CD8-positive, alpha-beta memory T cell (primary cell): Measurements from ENCODE around the gene ARHGEF7. TPM values are rescaled to one million over a fixed set of nuclear protein-coding genes. Genes with fewer than 3 reads are reported as not detected.

Experiments
- CTCF ChIA-PET: fragments of 350-600 bp; sonication (Branson Sonifier 250); formaldehyde crosslinking; loops from one replicate; lab custom pipeline; 2021; ENCODE audit warnings: antibody characterized with exemption; lab: Charles Lee
- POLR2A ChIA-PET: fragments of 350-600 bp; sonication (Branson Sonifier 250); formaldehyde crosslinking; loops from one replicate; lab custom pipeline; 2021; ENCODE audit warnings: antibody characterized with exemption; lab: Charles Lee
- DNase-seq, 5 donors: peaks; one replicate each; pipeline versions ENCODE4 v3.0.0 to v3.0.0-alpha.2; 2020 to 2022; ENCODE audit warnings: mixed read lengths in 1 of 5
- H3K27ac ChIP-seq: one replicate; pipeline ENCODE4 v1.7.0; 2013; ENCODE audit warnings: low read depth, mild to moderate bottlenecking, low read length, moderate library complexity
- H3K27me3 ChIP-seq: 2 replicates; pipeline ENCODE4 v1.7.0; 2013; ENCODE audit warnings: low read length, mild to moderate bottlenecking; ENCODE audit not compliant: insufficient read depth, poor library complexity, severe bottlenecking
- H3K36me3 ChIP-seq: 2 replicates; pipeline ENCODE4 v1.7.0; 2013; ENCODE audit warnings: mild to moderate bottlenecking, low read length, moderate library complexity; ENCODE audit not compliant: insufficient read depth
- H3K4me1 ChIP-seq: 2 replicates; pipeline ENCODE4 v1.7.0; 2013; ENCODE audit warnings: mild to moderate bottlenecking, low read length, moderate library complexity; ENCODE audit not compliant: insufficient read depth
- H3K4me3 ChIP-seq: 2 replicates; pipeline ENCODE4 v1.7.0; 2013; ENCODE audit warnings: mild to moderate bottlenecking, low read length
- H3K9me3 ChIP-seq: 2 replicates; pipeline ENCODE4 v1.7.0; 2013; ENCODE audit warnings: mild to moderate bottlenecking, low read length
- H3K27ac Mint-ChIP-seq, 8 donors: one replicate each; pipeline ENCODE4 v1.8.0; 2020 to 2021; ENCODE audit warnings: mixed read lengths in 8 of 8, mild to moderate bottlenecking in 6 of 8, inconsistent platforms in 3 of 8, moderate library complexity in 3 of 8
- H3K27me3 Mint-ChIP-seq, 2 donors: one replicate each; pipeline ENCODE4 v1.8.0; 2020 to 2021; ENCODE audit warnings: mixed read lengths in 2 of 2, mild to moderate bottlenecking in 1 of 2, moderate library complexity in 1 of 2
- H3K36me3 Mint-ChIP-seq, 3 donors: one replicate each; pipeline ENCODE4 v1.8.0; 2020 to 2021; ENCODE audit warnings: mixed read lengths in 3 of 3, inconsistent platforms in 1 of 3, mild to moderate bottlenecking in 1 of 3
- H3K4me1 Mint-ChIP-seq, 3 donors: one replicate each; pipeline ENCODE4 v1.8.0; 2020 to 2021; ENCODE audit warnings: mixed read lengths in 3 of 3, inconsistent platforms in 1 of 3, mild to moderate bottlenecking in 1 of 3
- H3K4me3 Mint-ChIP-seq, 7 donors: one replicate each; pipeline ENCODE4 v1.8.0; 2020 to 2021; ENCODE audit warnings: mixed read lengths in 7 of 7, mild to moderate bottlenecking in 6 of 7, moderate library complexity in 4 of 7, inconsistent platforms in 2 of 7
- H3K9me3 Mint-ChIP-seq, 5 donors: one replicate each; pipeline ENCODE4 v1.8.0; 2020 to 2022; ENCODE audit warnings: mixed read lengths in 5 of 5, mild to moderate bottlenecking in 3 of 5, moderate library complexity in 2 of 5, inconsistent platforms in 1 of 5
- polyA plus RNA-seq: library from polyadenylated mRNA; unstranded; fragments of 300-500 nt; fragmentation: Illumina TruSeq; gene quantifications from one replicate; pipeline ENCODE4 v1.2.3, GENCODE V29; 2021
- total RNA-seq, 2 experiments: library from RNA; stranded (reverse); gene quantifications; one replicate each; pipeline ENCODE4 v1.2.3, GENCODE V29; 2021

Gene ARHGEF7
- total and polyA plus RNA-seq, 3 experiments from 2014 or later = 12.0 to 46.2 (median 45.9) TPM

DNA sequence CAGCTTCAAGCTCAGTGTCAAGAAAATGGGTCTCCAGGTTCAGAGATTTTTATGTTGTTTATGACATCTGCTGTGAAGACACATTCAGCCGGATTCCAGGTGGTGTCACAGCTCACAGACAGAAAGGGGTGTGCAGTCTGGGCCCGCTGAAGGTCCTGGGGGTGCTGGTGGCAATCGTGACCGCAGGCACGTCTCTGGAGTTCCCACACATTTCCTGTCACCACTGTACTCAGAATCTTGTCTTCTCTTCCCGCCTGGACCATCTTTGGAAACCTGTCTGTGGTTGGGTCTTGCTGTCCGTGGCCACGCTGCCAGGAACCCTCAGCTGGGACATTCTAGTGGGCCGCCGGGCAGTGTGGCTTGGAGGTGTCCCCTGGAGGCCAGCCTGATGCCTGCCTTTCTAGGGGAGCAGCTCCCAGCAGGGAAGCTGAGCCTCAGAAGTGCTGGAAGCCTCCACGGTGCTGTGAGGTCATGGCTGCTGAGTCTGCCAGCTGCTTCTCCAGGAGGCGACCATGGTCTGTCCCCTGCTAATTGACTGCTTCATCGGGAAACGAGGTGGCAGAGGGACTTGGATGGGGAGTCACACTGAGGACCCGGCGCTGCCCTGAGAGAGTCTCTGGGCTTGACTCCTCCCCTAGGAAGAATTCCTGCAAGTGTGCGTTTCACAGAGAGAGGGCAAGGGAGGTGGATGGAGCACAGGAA, 209.0 kb downstream of the ARHGEF7 start:
- no peak overlapping the region for H3K4me3 Mint-ChIP-seq
- DNase-seq = no peak
- POLR2A ChIA-PET = no interaction called here

DNA sequence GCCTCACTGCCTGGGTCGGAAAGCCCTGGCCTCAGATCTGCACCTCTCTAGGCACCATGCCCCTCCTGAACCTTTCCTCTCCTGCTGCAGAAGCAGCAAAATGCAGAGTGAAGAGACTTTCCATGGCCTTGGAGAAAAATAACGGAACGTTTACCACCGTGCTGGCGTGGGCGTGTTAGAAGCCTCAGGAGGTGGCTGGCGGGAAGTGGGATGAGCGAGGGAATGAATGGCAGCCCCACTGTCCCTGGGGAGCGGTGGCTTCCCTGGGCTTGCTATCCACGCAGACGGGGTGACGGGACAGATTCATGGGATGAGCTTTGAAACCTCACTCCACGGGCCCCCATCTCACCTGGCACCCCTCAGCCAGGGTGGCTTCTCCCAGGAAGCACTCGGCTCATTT, 209.6 kb downstream of the ARHGEF7 start:
- ChIA-PET CTCF (no interaction called here), POLR2A (no interaction called here)
- Histone ChIP-seq H3K36me3 (no peaks in the 10 kb centered on the region), H3K4me3 (no peak overlapping the region), H3K27ac (no peak overlapping the region), H3K4me1 (no peaks in the 10 kb centered on the region), H3K9me3 (no peaks in the 10 kb centered on the region), H3K27me3 (no peaks in the 10 kb centered on the region)
- DNase-seq = no peak
- no peak overlapping the region for H3K27ac Mint-ChIP-seq
- H3K4me3 Mint-ChIP-seq = no peak overlapping the region
- no peaks in the 10 kb centered on the region for H3K27me3 Mint-ChIP-seq
- H3K9me3 Mint-ChIP-seq = no peaks in the 10 kb centered on the region
- peaks cover 0 to 3% (median 0%) of the 10 kb centered on the region in 3 donors for H3K36me3 Mint-ChIP-seq
- H3K4me1 Mint-ChIP-seq = peaks cover 4 to 5% (median 4%) of the 10 kb centered on the region in 3 donors

More for the DNA sequence above, 209.0 kb downstream of the ARHGEF7 start:
- no peaks in the 10 kb centered on the region for H3K4me1 ChIP-seq
- no peaks in the 10 kb centered on the region for H3K27me3 ChIP-seq
- Mint-ChIP-seq H3K9me3 (no peaks in the 10 kb centered on the region), H3K4me1 (peaks cover 4 to 5% (median 4%) of the 10 kb centered on the region in 3 donors), H3K36me3 (peaks cover 0 to 3% (median 0%) of the 10 kb centered on the region in 3 donors), H3K27ac (no peak overlapping the region), H3K27me3 (peaks cover 0 to 2% of the 10 kb centered on the region in 2 donors)
- H3K4me3 ChIP-seq = no peak overlapping the region
- no peak overlapping the region for H3K27ac ChIP-seq
- CTCF ChIA-PET = no interaction called here
- no peaks in the 10 kb centered on the region for H3K9me3 ChIP-seq
- no peaks in the 10 kb centered on the region for H3K36me3 ChIP-seq

DNA sequence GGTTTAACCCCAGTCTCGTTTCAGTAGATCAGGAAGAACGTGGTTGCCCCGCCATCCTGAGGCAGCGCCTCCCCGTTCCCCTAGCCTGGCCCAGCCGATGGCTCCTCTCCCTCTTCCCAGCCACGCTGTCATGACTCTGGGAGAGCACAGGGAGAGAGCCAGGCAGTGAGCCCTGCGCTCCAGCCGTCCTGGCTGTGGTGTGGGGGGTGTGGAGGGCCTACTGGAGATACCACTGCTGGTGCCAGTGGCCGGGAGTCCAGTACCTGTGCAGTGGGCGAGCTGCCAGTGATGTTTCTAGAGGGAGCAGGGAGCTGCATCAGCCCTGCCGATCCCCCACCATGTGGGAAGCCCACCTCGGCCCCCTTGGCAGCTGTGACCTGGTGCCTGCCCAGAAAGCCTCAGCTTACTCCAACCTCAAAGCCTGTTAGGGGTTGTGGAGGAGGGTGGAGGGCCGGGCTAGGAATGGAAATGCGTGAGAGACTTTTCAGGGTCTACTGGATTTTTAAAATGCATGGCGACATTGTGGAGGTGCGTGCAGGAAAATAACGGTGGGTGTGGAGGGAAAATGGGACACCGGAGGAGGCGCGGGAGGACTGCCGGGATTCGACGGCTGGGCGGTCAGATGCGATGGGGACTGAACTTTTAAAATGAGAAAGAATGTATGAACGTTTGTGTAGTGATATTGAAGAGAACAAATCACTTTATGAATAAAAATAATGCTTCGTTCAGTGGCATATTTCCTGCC, 210.2 kb downstream of the ARHGEF7 start:
- H3K27ac Mint-ChIP-seq = no peak overlapping the region
- H3K27ac ChIP-seq = no peak overlapping the region
- no peak overlapping the region for H3K4me3 Mint-ChIP-seq
- no peaks in the 10 kb centered on the region for H3K36me3 ChIP-seq
- H3K9me3 ChIP-seq = no peaks in the 10 kb centered on the region
- H3K9me3 Mint-ChIP-seq = no peaks in the 10 kb centered on the region
- CTCF ChIA-PET = no interaction called here
- POLR2A ChIA-PET = no interaction called here
- DNase-seq = no peak
- no peaks in the 10 kb centered on the region for H3K27me3 ChIP-seq
- H3K4me1 Mint-ChIP-seq = peaks cover 4 to 5% (median 4%) of the 10 kb centered on the region in 3 donors
- no peak overlapping the region for H3K4me3 ChIP-seq
- peaks cover 0 to 5% (median 0%) of the 10 kb centered on the region in 3 donors for H3K36me3 Mint-ChIP-seq
- no peaks in the 10 kb centered on the region for H3K27me3 Mint-ChIP-seq
- H3K4me1 ChIP-seq = no peaks in the 10 kb centered on the region

DNA sequence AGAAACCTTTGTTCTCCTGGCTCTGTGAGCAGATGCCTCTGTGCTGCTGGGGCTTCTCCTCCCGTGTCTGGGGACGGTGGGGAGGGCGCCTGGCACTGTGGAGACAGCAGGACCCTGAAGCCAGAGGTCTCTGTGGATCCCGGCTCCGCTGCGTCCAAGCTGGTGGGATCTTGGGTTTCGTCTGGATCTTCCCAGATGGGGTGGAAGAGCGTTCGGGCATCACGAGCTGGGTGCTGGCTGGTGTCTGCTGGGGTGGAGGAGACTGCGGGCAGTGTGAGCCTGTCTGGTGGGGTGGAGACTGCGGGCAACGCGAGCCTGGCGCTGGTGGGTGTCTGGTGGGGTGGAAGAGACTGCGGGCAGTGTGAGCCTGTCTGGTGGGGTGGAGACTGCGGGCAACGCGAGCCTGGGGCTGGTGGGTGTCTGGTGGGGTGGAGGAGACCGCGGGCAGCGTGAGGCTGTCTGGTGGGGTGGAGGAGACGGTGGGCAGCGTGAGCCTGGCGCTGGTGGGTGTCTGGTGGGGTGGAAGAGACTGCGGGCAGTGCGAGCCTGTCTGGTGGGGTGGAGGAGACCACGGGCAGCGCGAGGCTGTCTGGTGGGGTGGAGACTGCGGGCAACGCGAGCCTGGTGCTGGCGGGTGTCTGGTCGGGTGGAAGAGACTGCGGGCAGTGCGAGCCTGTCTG, 211.0 kb downstream of the ARHGEF7 start:
- Mint-ChIP-seq H3K4me3 (no peak overlapping the region), H3K9me3 (no peaks in the 10 kb centered on the region), H3K27ac (no peak overlapping the region), H3K4me1 (peaks cover 4 to 5% (median 4%) of the 10 kb centered on the region in 3 donors), H3K27me3 (no peaks in the 10 kb centered on the region), H3K36me3 (peaks cover 0 to 5% (median 0%) of the 10 kb centered on the region in 3 donors)
- H3K27me3 ChIP-seq = no peaks in the 10 kb centered on the region
- H3K27ac ChIP-seq = no peak overlapping the region
- DNase-seq = no peak
- POLR2A ChIA-PET = no interaction called here
- H3K4me3 ChIP-seq = no peak overlapping the region
- CTCF ChIA-PET = no interaction called here
- H3K36me3 ChIP-seq = no peaks in the 10 kb centered on the region
- H3K4me1 ChIP-seq = no peaks in the 10 kb centered on the region
- H3K9me3 ChIP-seq = no peaks in the 10 kb centered on the region

DNA sequence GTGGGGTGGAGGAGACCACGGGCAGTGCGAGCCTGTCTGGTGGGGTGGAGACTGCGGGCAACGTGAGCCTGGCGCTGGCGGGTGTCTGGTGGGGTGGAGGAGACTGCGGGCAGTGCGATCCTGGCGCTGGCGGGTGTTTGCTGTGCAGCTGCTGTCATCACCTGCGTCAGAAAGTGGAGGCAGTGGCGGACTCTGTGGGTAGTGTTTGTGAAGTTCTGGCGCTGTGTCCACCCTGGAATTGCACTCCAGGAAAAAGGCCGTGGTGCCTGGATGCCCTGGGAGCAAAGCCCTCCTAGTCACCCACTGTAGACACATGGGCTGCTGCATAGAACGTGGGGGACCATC, 211.5 kb downstream of the ARHGEF7 start:
- no peaks in the 10 kb centered on the region for H3K9me3 ChIP-seq
- Mint-ChIP-seq H3K27me3 (no peaks in the 10 kb centered on the region), H3K9me3 (no peaks in the 10 kb centered on the region), H3K4me3 (no peak overlapping the region), H3K4me1 (peaks cover 4 to 5% (median 4%) of the 10 kb centered on the region in 3 donors), H3K27ac (no peak overlapping the region), H3K36me3 (peaks cover 0 to 5% (median 1%) of the 10 kb centered on the region in 3 donors)
- H3K4me3 ChIP-seq = no peak overlapping the region
- DNase-seq = no peak
- no peaks in the 10 kb centered on the region for H3K36me3 ChIP-seq
- H3K27me3 ChIP-seq = no peaks in the 10 kb centered on the region
- H3K4me1 ChIP-seq = no peaks in the 10 kb centered on the region
- ChIA-PET CTCF (no interaction called here), POLR2A (no interaction called here)
- no peak overlapping the region for H3K27ac ChIP-seq

DNA sequence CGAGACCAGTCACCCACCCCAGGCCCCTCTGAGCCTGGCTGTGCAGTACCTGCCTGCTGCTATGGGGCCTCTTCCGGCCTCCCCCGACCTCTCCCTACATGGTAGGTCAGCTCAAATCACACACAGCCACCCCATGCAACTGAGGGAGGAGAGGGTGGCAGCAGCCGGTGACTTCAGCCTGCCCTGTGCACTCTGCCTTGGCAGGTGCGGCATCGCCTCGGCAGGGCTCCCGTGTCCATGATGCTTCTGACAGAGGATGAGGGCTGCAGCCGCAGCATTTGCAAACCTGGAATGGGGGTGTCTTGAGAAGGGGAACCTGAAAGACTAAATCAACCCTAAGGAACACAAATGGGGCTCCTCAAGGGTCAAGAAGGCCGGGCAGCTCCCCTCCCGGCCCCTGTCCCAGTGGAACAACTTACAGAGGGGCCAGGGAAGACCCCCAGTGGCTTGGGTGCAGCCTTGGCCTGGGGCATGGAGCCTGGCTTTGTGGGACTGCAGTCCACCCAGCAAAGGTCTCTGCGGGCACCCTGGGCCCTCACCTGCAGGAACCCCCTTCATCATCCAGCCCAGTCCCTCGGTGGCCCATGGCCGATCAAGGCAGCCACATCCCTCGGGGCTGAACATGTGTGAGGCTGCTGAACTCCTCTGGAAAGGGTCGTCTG, 212.0 kb downstream of the ARHGEF7 start:
- H3K4me3 Mint-ChIP-seq = no peak overlapping the region
- H3K4me1 Mint-ChIP-seq = peaks cover 4 to 5% (median 4%) of the 10 kb centered on the region in 3 donors
- no peaks in the 10 kb centered on the region for H3K9me3 ChIP-seq
- no peaks in the 10 kb centered on the region for H3K9me3 Mint-ChIP-seq
- H3K27me3 ChIP-seq = no peaks in the 10 kb centered on the region
- no peaks in the 10 kb centered on the region for H3K4me1 ChIP-seq
- no peaks in the 10 kb centered on the region for H3K27me3 Mint-ChIP-seq
- no peak for DNase-seq
- H3K4me3 ChIP-seq = no peak overlapping the region
- no peaks in the 10 kb centered on the region for H3K36me3 ChIP-seq
- H3K27ac Mint-ChIP-seq = no peak overlapping the region
- CTCF ChIA-PET = no interaction called here
- POLR2A ChIA-PET = no interaction called here
- H3K36me3 Mint-ChIP-seq = peaks cover 0 to 5% (median 5%) of the 10 kb centered on the region in 3 donors
- H3K27ac ChIP-seq = no peak overlapping the region

DNA sequence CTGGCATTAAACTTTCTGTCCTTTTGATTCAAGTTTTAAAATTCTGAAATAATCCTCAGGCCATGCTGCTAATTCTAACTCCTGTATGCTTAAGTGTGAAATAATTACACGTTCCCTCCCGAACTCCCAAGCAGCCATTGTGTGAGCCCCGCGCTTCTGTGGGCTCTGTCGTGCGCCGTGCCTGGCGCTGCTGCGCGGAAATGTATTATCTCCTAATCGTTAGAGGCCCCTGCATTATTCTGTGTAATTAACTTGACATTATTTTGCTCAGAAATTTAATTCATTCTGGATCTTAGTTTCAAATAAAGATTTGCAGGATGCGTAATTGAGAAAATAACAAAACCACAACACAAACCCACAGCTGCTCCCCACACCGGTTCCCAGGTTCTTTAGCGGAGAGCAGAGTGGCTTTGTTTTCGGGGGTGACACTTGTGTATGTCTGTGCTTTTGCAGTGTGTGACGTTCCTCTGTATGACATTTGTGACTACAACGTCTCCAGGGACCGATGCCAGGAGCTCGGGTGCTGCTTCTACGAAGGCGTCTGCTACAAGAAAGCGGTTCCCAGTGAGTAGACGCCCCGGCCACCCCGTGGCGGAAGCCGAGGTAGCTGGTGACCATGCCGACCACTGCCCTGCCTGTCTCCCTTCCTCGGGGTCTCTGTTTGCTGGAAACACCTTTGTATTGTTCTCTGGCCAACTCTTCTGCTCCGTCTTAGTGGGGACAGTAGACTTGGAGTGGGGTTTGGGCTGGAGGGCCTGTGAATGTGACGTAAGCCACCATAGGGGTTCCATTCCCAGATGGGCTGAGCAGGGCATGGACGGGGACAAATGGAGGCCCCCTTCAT, 212.8 kb downstream of the ARHGEF7 start:
- Histone ChIP-seq H3K9me3 (no peaks in the 10 kb centered on the region), H3K4me1 (no peaks in the 10 kb centered on the region), H3K27ac (no peak overlapping the region), H3K36me3 (no peaks in the 10 kb centered on the region), H3K27me3 (no peaks in the 10 kb centered on the region), H3K4me3 (no peak overlapping the region)
- ChIA-PET CTCF (no interaction called here), POLR2A (no interaction called here)
- Mint-ChIP-seq H3K4me1 (peaks cover 4 to 5% (median 4%) of the 10 kb centered on the region in 3 donors), H3K4me3 (no peak overlapping the region), H3K36me3 (peaks cover 0 to 8% (median 6%) of the 10 kb centered on the region in 3 donors), H3K9me3 (peaks cover 0 to 4% (median 0%) of the 10 kb centered on the region in 5 donors), H3K27me3 (no peaks in the 10 kb centered on the region), H3K27ac (peak overlapping the region in 1 of 8 donors; percentile 85)
- no peak for DNase-seq
